ENCODE results near the gene SOBP. TPM values are rescaled to one million over a fixed set of nuclear protein-coding genes. Genes with fewer than 3 reads are reported as not detected.

The SOBP gene
- total RNA-seq, 1 experiment from 2014 or later = 1.4 TPM

DNA sequence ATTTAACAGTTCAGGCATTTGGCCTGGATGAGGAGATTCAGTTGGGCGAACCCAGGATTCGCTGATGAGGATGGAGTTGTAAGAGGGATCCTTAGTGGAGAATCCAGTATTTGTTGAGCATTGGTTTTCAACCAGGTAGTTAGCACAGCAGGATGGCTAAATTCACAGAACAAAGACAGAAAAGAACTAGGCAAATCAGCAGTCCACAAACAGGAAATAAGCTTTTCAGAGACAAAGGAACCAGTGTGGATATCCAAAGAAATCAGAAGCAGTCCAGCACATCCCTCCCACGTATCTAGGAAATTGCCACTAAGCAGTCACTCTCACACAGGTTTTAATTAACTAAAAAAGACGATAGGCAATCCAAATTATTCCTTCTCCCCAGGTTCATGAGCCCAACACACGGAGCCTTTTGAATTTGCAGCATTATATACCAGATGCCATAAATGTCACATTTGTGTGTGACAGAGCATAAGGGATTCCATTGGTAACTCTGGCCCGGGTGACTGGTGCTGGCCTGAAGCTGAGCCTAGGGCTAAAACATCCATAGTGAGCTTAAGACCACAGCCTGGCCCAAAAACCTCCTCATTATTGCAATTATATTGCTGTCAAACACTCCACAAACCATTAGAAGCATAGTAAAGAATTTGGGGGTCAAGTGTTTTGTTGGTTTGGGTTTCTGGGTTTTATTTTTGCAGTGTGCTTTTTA, 131.5 kb downstream of the SOBP start:
- Histone ChIP-seq H3K9me3 (replicated peaks) (no peaks in the 10 kb centered on the region), H3K36me3 (no peaks in the 10 kb centered on the region), H3K4me1 (replicated peaks) (no peaks in the 10 kb centered on the region), H3K27me3 (replicated peaks) (no peaks in the 10 kb centered on the region), H3K4me3 (no peak overlapping the region), H3K27ac (no peak overlapping the region)
- no peak for DNase-seq (ENCODE audit: low read depth in 1 of 2, low spot score in 2 of 2)

DNA sequence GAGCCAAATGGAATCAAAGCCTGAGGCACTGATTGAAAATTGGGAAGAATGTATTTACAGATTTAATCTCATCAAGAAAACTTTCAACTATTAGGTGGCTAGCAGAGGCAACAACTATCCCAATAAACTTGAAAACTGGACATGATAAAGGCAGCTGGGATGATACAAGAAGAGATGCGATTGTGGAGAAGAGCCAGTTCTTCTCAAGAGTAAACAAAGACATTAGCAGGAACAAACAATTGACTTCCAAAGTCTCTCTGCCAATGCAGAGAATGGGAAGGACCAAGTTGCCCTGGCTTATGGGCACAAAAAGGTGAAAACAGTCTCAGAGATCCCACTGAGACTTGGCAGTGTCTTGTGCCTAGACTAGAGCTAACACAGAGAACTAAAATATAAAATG, 132.4 kb downstream of the SOBP start:
- H3K4me1 ChIP-seq (replicated peaks) = no peaks in the 10 kb centered on the region
- no peak overlapping the region for H3K27ac ChIP-seq
- H3K36me3 ChIP-seq = no peaks in the 10 kb centered on the region
- DNase-seq (ENCODE audit: low read depth in 1 of 2, low spot score in 2 of 2) = no peak
- H3K4me3 ChIP-seq = no peak overlapping the region
- H3K27me3 ChIP-seq (replicated peaks) = no peaks in the 10 kb centered on the region
- no peaks in the 10 kb centered on the region for H3K9me3 ChIP-seq (replicated peaks)

DNA sequence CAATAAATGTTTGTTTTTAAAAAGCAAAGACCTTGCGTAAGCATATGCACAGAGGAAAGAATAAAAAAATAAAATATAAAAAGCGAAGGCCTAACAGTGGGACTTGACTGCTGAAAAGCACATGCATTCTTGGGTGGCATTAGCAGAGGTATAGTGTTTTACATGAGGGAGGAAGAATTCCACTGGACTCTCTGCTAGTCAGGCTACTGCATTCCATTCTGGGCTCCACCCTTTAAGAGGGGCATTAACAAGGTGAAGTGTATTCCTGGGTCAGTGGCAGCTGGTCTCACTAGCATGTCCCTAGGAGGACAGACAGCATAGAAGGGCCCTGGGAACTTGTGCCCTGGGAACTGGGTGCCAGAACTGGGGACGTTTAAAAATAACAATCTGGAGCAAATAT, 134.1 kb downstream of the SOBP start:
- H3K27me3 ChIP-seq (replicated peaks) = no peaks in the 10 kb centered on the region
- H3K27ac ChIP-seq = no peak overlapping the region
- no peaks in the 10 kb centered on the region for H3K4me1 ChIP-seq (replicated peaks)
- H3K4me3 ChIP-seq = no peak overlapping the region
- H3K9me3 ChIP-seq (replicated peaks) = no peaks in the 10 kb centered on the region
- no peaks in the 10 kb centered on the region for H3K36me3 ChIP-seq
- no peak for DNase-seq (ENCODE audit: low read depth in 1 of 2, low spot score in 2 of 2)

DNA sequence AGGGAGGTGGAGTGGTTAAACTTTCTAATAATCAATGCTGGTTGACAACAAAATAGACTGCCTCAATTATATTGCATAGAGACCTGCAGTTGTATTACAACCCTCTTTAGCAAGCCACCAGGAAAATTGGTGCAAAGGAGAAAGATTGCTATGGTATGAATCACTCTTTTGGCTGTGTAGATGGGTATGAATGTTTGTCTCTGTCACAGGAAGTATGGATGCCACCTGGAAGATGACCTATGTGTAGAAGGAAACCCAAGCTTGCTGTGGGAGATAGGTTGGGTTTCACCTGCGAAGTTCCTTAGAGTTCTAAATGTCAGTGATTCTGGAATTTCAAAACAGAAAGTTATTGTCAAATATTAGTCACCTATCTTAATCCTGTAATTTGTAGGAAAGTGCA, 134.6 kb downstream of the SOBP start:
- H3K36me3 ChIP-seq = no peaks in the 10 kb centered on the region
- no peak overlapping the region for H3K27ac ChIP-seq
- H3K4me1 ChIP-seq (replicated peaks) = no peaks in the 10 kb centered on the region
- H3K4me3 ChIP-seq = no peak overlapping the region
- no peak for DNase-seq (ENCODE audit: low read depth in 1 of 2, low spot score in 2 of 2)
- no peaks in the 10 kb centered on the region for H3K9me3 ChIP-seq (replicated peaks)
- no peaks in the 10 kb centered on the region for H3K27me3 ChIP-seq (replicated peaks)

DNA sequence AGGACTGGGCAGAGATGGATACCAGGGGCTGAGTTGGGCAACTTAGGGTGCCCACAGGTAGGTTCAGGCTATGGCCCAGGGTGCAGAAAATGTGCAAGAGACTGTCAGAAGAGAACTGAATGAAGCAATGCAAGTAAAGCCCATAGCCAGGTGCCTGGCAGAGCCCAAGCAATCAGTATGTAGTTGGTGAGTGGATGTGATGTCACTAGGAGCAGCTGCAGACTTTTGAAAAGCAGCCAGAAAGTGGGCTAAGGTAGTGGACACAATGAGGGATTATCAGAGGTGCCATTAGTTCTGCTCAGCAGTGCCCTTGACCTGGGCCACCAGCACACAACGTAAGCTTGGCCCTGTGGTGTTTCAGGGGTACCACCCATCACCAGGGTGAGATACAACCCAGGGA, 135.3 kb downstream of the SOBP start:
- no peaks in the 10 kb centered on the region for H3K9me3 ChIP-seq (replicated peaks)
- no peaks in the 10 kb centered on the region for H3K27me3 ChIP-seq (replicated peaks)
- no peaks in the 10 kb centered on the region for H3K4me1 ChIP-seq (replicated peaks)
- H3K27ac ChIP-seq = no peak overlapping the region
- H3K36me3 ChIP-seq = no peaks in the 10 kb centered on the region
- no peak for DNase-seq (ENCODE audit: low read depth in 1 of 2, low spot score in 2 of 2)
- no peak overlapping the region for H3K4me3 ChIP-seq

DNA sequence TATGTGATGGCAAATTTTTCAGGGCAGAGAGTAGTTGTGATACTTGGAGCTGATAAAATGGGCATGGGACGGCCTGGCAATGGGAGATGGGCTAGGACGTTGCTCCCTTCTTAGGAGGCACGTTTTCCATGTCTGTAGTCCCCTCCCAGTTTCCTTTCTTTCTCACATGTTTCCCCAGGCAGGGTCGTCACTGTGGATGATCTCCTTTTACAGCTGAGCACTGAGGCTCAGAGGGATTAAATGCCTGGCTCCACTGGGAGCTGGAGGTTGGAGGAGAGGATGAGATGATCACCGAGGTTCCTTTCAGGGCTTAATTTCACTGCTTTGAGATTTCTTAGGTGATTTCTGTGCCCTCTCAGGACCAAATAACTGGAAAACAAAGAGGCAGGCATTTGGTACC, 136.7 kb downstream of the SOBP start:
- H3K27ac ChIP-seq = no peak overlapping the region
- no peak overlapping the region for H3K4me3 ChIP-seq
- no peaks in the 10 kb centered on the region for H3K27me3 ChIP-seq (replicated peaks)
- no peaks in the 10 kb centered on the region for H3K36me3 ChIP-seq
- DNase-seq (ENCODE audit: low read depth in 1 of 2, low spot score in 2 of 2) = no peak
- H3K9me3 ChIP-seq (replicated peaks) = no peaks in the 10 kb centered on the region
- H3K4me1 ChIP-seq (replicated peaks) = no peaks in the 10 kb centered on the region

DNA sequence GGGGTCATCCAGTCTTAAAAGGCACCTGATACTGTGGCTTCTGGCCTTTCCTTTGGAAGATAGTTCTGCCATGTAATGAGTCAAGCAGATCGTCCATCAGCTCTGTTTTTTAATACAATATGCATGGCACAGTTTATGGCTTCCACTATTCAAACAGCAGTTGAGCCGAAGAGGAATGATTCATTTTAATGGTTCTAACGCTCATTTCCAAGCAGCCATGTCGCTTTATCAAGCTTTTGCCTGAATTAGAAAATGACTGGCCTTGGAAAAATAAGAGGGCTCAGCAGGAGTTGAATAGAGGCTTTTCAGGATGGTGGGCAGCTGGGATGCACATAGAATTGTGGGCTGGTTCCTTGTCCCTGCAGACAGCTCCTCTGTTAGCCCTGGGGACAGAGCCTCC, 138.1 kb downstream of the SOBP start:
- no peaks in the 10 kb centered on the region for H3K27me3 ChIP-seq (replicated peaks)
- H3K36me3 ChIP-seq = no peaks in the 10 kb centered on the region
- H3K4me1 ChIP-seq (replicated peaks) = no peaks in the 10 kb centered on the region
- H3K9me3 ChIP-seq (replicated peaks) = no peaks in the 10 kb centered on the region
- no peak for DNase-seq (ENCODE audit: low read depth in 1 of 2, low spot score in 2 of 2)
- H3K4me3 ChIP-seq = no peak overlapping the region
- no peak overlapping the region for H3K27ac ChIP-seq

DNA sequence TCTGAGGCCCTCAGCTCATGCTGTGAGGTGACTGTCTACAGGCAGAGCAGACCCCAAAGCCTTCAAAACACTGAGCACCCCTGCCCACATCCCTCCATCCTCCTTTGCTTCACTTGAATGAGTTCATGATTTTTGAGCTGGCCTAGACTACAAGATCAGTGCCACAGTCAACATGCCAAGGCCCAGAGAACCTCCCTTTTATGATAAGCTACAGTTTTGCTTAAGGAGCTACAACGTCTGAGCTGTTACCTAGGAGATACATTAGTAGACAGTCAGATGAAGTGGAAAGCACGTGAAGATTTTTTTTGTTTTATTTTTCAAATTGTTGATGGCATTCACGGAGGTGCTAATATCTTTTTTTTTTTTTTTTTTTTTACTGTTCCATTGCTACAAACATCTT, 139.0 kb downstream of the SOBP start:
- H3K4me3 ChIP-seq = no peak overlapping the region
- H3K9me3 ChIP-seq (replicated peaks) = no peaks in the 10 kb centered on the region
- no peak for DNase-seq (ENCODE audit: low read depth in 1 of 2, low spot score in 2 of 2)
- no peaks in the 10 kb centered on the region for H3K36me3 ChIP-seq
- no peak overlapping the region for H3K27ac ChIP-seq
- H3K4me1 ChIP-seq (replicated peaks) = no peaks in the 10 kb centered on the region
- H3K27me3 ChIP-seq (replicated peaks) = no peaks in the 10 kb centered on the region

DNA sequence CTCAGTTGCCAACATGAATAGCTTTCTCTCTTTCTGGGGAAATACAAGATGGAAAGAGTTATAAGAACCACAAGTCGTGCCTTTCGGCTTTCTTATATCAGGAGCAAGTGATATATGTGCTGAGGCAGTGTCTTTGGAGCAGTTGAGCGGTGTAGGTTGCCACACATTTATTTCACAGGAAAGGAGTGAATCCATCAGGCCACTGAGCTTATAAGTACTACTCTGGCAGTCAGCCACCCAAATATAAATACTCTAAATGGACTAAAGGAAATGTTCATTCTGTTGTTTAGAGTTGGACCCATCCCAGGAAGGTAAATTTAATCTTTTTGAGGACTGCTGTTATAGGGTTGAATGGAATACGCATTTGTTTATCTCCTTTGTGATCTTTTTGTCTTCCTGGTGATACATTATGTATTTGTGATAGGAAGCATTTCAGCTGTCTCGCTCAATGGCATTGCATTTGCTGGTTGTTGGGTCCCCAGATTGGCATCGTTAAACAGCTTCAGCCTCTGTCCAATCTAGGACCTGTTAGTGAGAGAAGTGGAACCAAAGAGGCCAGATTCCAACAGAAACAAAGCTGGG, 139.7 kb downstream of the SOBP start:
- Histone ChIP-seq H3K4me1 (replicated peaks) (no peaks in the 10 kb centered on the region), H3K27me3 (replicated peaks) (no peaks in the 10 kb centered on the region), H3K9me3 (replicated peaks) (no peaks in the 10 kb centered on the region), H3K27ac (no peak overlapping the region), H3K36me3 (no peaks in the 10 kb centered on the region), H3K4me3 (no peak overlapping the region)
- DNase-seq (ENCODE audit: low read depth in 1 of 2, low spot score in 2 of 2) = no peak

DNA sequence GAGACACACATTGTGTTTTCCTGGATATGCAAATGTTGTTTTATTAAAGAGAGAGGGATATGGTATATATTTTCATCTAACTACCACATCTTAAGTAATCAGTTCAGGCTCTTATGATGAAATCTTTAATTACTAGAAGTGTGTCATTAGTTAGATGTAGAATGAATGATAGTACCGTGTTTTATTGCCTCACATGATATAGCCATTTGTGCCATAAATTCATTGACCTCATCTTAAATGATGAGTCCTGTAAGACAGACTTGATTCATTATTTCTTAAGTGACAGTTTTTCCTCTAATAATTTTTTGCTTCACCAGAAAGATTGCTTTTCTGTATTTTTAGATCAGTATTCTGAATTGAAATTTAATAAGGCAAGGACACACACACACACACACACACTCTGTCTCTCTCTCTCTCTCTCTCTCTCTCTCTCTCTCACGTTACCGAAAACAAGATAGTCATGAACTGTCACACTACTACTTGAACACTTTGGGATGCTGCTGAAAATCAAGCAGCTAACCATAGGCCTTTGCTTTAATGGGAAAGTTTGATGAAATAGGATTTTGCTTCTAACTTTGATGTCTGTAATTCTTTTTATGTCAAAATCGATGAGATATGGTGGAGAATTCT, 140.5 kb downstream of the SOBP start:
- Histone ChIP-seq H3K27me3 (replicated peaks) (no peaks in the 10 kb centered on the region), H3K36me3 (no peaks in the 10 kb centered on the region), H3K4me1 (replicated peaks) (no peaks in the 10 kb centered on the region), H3K4me3 (no peak overlapping the region), H3K9me3 (replicated peaks) (no peaks in the 10 kb centered on the region), H3K27ac (no peak overlapping the region)
- no peak for DNase-seq (ENCODE audit: low read depth in 1 of 2, low spot score in 2 of 2)

DNA sequence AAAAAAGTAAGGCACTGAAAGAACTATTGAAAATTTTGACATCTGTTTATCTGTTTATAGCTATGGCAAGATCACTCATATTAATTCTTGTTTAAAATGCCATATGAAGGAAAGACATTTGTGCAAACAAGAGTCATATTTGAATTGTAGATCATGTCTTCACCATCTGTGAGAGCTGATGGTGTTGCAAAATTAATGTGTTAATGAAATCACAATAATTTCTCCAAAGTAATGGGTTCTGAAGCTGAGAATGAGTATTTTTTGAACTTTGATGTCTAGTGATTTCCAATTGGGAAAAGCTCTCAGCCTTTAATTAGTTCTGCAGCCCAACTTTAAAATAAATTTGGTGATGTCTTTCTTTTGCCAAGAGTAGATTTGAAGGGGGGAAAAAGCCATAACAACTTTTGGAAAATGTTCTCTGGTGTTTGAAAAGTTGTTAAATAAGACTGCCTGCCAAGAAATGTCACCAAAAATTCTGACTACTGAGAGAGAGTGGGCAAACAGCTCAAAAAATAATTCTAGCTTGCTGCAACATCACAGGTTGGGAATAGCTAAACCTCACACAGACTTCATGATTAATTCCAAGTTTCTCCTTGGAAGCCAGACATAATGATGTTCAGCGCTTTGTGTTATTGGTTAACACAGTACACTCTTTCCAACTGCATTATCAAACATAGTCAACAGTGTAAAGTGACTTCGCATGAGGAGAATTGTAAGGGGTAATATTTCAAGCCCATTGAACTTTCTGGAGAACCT, 142.6 kb downstream of the SOBP start:
- Histone ChIP-seq H3K4me1 (replicated peaks) (no peaks in the 10 kb centered on the region), H3K4me3 (no peak overlapping the region), H3K27ac (no peak overlapping the region), H3K27me3 (replicated peaks) (no peaks in the 10 kb centered on the region), H3K36me3 (no peaks in the 10 kb centered on the region), H3K9me3 (replicated peaks) (no peaks in the 10 kb centered on the region)
- no peak for DNase-seq (ENCODE audit: low read depth in 1 of 2, low spot score in 2 of 2)

DNA sequence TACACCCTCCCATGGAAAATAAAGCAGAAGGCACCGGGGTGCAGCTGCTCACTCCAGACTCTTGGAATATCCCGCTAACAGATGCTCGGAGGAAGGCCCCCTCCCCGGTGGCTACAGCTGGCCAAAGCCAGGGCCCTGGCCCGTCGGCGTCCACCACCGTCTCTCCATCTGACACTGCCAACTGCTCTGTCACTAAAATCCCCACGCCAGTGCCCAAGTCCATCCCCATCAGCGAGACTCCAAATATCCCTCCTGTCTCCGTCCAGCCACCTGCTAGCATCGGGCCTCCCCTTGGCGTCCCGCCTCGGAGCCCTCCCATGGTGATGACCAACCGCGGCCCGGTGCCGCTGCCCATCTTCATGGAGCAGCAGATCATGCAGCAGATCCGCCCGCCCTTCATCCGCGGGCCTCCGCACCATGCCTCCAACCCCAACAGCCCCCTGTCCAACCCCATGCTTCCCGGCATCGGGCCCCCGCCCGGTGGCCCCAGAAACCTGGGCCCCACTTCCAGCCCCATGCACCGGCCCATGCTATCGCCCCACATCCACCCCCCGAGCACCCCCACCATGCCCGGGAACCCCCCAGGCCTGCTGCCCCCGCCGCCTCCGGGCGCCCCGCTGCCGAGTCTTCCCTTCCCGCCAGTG, 143.9 kb downstream of the SOBP start:
- no peak for DNase-seq (ENCODE audit: low read depth in 1 of 2, low spot score in 2 of 2)
- H3K4me3 ChIP-seq = no peak overlapping the region

DNA sequence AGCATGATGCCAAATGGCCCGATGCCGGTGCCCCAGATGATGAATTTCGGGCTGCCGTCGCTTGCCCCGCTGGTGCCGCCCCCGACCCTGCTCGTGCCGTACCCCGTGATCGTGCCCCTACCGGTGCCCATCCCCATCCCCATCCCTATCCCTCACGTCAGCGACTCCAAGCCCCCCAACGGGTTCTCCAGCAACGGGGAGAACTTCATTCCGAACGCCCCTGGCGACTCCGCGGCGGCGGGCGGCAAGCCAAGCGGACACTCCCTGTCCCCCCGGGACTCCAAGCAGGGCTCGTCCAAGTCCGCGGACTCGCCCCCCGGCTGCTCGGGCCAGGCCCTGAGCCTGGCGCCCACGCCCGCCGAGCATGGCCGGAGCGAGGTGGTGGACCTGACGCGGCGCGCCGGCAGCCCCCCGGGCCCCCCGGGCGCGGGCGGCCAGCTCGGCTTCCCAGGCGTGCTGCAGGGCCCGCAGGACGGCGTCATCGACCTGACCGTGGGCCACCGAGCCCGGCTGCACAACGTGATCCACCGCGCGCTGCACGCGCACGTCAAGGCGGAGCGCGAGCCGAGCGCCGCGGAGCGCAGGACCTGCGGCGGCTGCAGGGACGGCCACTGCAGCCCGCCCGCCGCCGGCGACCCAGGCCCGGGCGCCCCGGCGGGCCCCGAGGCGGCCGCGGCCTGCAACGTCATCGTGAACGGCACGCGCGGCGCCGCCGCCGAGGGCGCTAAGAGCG, 144.6 kb downstream of the SOBP start:
- no peaks in the 10 kb centered on the region for H3K27me3 ChIP-seq (replicated peaks)
- H3K4me1 ChIP-seq (replicated peaks) = peaks cover 3% of the 10 kb centered on the region; the same call in 1 of the 2 replicates
- DNase-seq (ENCODE audit: low read depth in 1 of 2, low spot score in 2 of 2) = no peak
- H3K9me3 ChIP-seq (replicated peaks) = no peaks in the 10 kb centered on the region
- H3K4me3 ChIP-seq = no peak overlapping the region
- no peak overlapping the region for H3K27ac ChIP-seq
- H3K36me3 ChIP-seq = no peaks in the 10 kb centered on the region

More for the DNA sequence above, 143.9 kb downstream of the SOBP start:
- Histone ChIP-seq H3K9me3 (replicated peaks) (no peaks in the 10 kb centered on the region), H3K27me3 (replicated peaks) (no peaks in the 10 kb centered on the region), H3K27ac (no peak overlapping the region), H3K36me3 (no peaks in the 10 kb centered on the region), H3K4me1 (replicated peaks) (0 out of 2 replicates have a peak, but pooled peaks cover under 1% of the 10 kb centered on the region)

Data from SJSA1 (cell line).